DOHH2 (cell line): ENCODE results near the gene NPNT.

ENCODE experiments used
- EZH2phosphoT487 ChIP-seq: fragments of 200-600 bp; sonication (generic); IDR thresholded peaks from 2 replicates; pipeline ENCODE4 v1.6.1; 2017; ENCODE audit warnings: borderline replicate concordance, mild to moderate bottlenecking, antibody characterized with exemption, low read length, moderate library complexity, mixed read lengths
- TF ChIP-seq, protein P1 (sequence below): fragments of 200-600 bp; sonication (generic); IDR thresholded peaks from one replicate; pipeline ENCODE4 v1.5.1; 2014; ENCODE audit warnings: antibody characterized with exemption, mild to moderate bottlenecking, low read depth, low read length; ENCODE audit not compliant: poor library complexity, severe bottlenecking

GRCh38 chr4:105933083-105933482 lies 37.8 kb downstream of the NPNT start:
- TF ChIP-seq, protein P1, sequence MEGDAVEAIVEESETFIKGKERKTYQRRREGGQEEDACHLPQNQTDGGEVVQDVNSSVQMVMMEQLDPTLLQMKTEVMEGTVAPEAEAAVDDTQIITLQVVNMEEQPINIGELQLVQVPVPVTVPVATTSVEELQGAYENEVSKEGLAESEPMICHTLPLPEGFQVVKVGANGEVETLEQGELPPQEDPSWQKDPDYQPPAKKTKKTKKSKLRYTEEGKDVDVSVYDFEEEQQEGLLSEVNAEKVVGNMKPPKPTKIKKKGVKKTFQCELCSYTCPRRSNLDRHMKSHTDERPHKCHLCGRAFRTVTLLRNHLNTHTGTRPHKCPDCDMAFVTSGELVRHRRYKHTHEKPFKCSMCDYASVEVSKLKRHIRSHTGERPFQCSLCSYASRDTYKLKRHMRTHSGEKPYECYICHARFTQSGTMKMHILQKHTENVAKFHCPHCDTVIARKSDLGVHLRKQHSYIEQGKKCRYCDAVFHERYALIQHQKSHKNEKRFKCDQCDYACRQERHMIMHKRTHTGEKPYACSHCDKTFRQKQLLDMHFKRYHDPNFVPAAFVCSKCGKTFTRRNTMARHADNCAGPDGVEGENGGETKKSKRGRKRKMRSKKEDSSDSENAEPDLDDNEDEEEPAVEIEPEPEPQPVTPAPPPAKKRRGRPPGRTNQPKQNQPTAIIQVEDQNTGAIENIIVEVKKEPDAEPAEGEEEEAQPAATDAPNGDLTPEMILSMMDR: no peak
- no peak for TF ChIP-seq EZH2phosphoT487
